ENCODE data around the gene RIMS3. TPM values are rescaled to one million over a fixed set of nuclear protein-coding genes. Genes with fewer than 3 reads are reported as not detected.

Gene RIMS3
- total RNA-seq, 1 donor from 2014 or later, result 17.2 TPM

- Histone ChIP-seq H3K27me3 (no peaks in the 10 kb centered on the region), H3K4me3 (no peak overlapping the region), H3K9me3 (ENCODE audit: low read depth) (no peaks in the 10 kb centered on the region), H3K4me1 (no peaks in the 10 kb centered on the region), H3K36me3 (no peaks in the 10 kb centered on the region), H3K9ac (no peak overlapping the region), H4K20me1 (ENCODE audit: low read depth) (no peaks in the 10 kb centered on the region), H3K27ac (no peak overlapping the region), H3K79me2 (ENCODE audit: low read depth) (no peaks in the 10 kb centered on the region), H3K4me2 (no peak overlapping the region), H3F3A (ENCODE audit: low read depth) (peaks cover 6% of the 10 kb centered on the region), H2AFZ (replicated peaks) (no peak overlapping the region)
- Mint-ChIP-seq H3K27ac (no peak overlapping the region), H3K4me1 (peaks cover 2% of the 10 kb centered on the region), H3K36me3 (peaks cover 4% of the 10 kb centered on the region), H3K4me3 (no peak overlapping the region), H3K27me3 (ENCODE audit: insufficient read depth, low read depth) (no peaks in the 10 kb centered on the region), H3K9me3 (no peaks in the 10 kb centered on the region)
- TF ChIP-seq EZH2 (IDR thresholded peaks at IDR 0.05) (no peak), CTCF (IDR thresholded peaks at IDR 0.05) (no peak), EZH2phosphoT487 (IDR thresholded peaks at IDR 0.05) (no peak)
- no peak for DNase-seq (ENCODE audit: low spot score)
These were observed 13.9 kb upstream of the RIMS3 start for GRCh38 chr1:40679165-40679953.

- Histone ChIP-seq H3K27ac (no peak overlapping the region), H3K4me1 (no peaks in the 10 kb centered on the region), H3K79me2 (ENCODE audit: low read depth) (no peaks in the 10 kb centered on the region), H3K36me3 (no peaks in the 10 kb centered on the region), H3K4me3 (no peak overlapping the region), H2AFZ (replicated peaks) (no peak overlapping the region), H3K27me3 (no peaks in the 10 kb centered on the region), H3K9ac (no peak overlapping the region), H3K4me2 (no peak overlapping the region), H3F3A (ENCODE audit: low read depth) (no peaks in the 10 kb centered on the region), H3K9me3 (ENCODE audit: low read depth) (no peaks in the 10 kb centered on the region), H4K20me1 (ENCODE audit: low read depth) (no peaks in the 10 kb centered on the region)
- no peaks in the 10 kb centered on the region for H3K36me3 Mint-ChIP-seq
- TF ChIP-seq EZH2phosphoT487 (IDR thresholded peaks at IDR 0.05), result no peak
- no peak for TF ChIP-seq CTCF (IDR thresholded peaks at IDR 0.05)
- no peak for TF ChIP-seq EZH2 (IDR thresholded peaks at IDR 0.05)
- peak overlapping the region; percentile 90 for H3K27ac Mint-ChIP-seq
- no peak for DNase-seq (ENCODE audit: low spot score)
- H3K4me1 Mint-ChIP-seq, result peaks cover 14% of the 10 kb centered on the region
- no peaks in the 10 kb centered on the region for H3K27me3 Mint-ChIP-seq (ENCODE audit: insufficient read depth, low read depth)
- H3K4me3 Mint-ChIP-seq, result no peak overlapping the region
- H3K9me3 Mint-ChIP-seq, result no peaks in the 10 kb centered on the region
These were observed 11.0 kb upstream of the RIMS3 start for GRCh38 chr1:40676501-40676900.

DNA sequence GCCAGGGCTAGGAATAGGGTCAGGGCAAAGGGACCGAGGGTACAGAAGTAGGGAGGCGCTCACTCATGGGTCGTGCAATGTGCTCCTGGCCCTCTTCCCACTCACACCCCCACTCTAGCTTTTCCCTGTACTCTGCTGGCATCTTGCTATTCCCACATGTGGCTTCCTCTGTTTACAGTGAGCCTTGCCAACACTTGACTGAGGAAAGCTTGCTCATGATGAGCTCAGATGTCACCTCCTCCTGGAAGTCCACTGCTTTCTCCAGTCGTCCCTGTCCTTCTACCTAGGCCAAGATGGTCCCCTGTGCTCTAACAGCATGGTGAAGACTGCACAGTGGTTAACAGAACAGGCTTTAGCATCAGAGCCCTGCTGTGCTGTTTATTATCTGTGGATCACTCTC lies 8.0 kb upstream of the RIMS3 start:
- H3K4me3 Mint-ChIP-seq, result no peak overlapping the region
- DNase-seq (ENCODE audit: low spot score), result no peak
- H2AFZ ChIP-seq (replicated peaks), result no peak overlapping the region
- H3K27me3 Mint-ChIP-seq (ENCODE audit: insufficient read depth, low read depth), result peaks cover 4% of the 10 kb centered on the region
- H3K9ac ChIP-seq, result no peak overlapping the region
- H4K20me1 ChIP-seq (ENCODE audit: low read depth), result no peaks in the 10 kb centered on the region
- no peaks in the 10 kb centered on the region for H3K36me3 ChIP-seq
- H3K79me2 ChIP-seq (ENCODE audit: low read depth), result no peaks in the 10 kb centered on the region
- TF ChIP-seq EZH2 (IDR thresholded peaks at IDR 0.05) (no peak), CTCF (IDR thresholded peaks at IDR 0.05) (no peak), EZH2phosphoT487 (IDR thresholded peaks at IDR 0.05) (no peak)
- H3K27ac ChIP-seq, result no peak overlapping the region
- H3K36me3 Mint-ChIP-seq, result no peaks in the 10 kb centered on the region
- no peaks in the 10 kb centered on the region for H3K4me1 ChIP-seq
- no peaks in the 10 kb centered on the region for H3F3A ChIP-seq (ENCODE audit: low read depth)
- H3K4me2 ChIP-seq, result no peak overlapping the region
- no peak overlapping the region for H3K4me3 ChIP-seq
- peaks cover 14% of the 10 kb centered on the region for H3K4me1 Mint-ChIP-seq
- no peaks in the 10 kb centered on the region for H3K27me3 ChIP-seq
- no peaks in the 10 kb centered on the region for H3K9me3 ChIP-seq (ENCODE audit: low read depth)
- H3K27ac Mint-ChIP-seq, result no peak overlapping the region
- no peaks in the 10 kb centered on the region for H3K9me3 Mint-ChIP-seq
